Osteocyte (in vitro differentiated cells): ENCODE results near the gene CDCA4. TPM values are rescaled to one million over a fixed set of nuclear protein-coding genes. Genes with fewer than 3 reads are reported as not detected.

ENCODE experiments used
- DNase-seq: peaks from one replicate; pipeline ENCODE4 v3.0.0; 2021; ENCODE audit warnings: mixed read lengths; ENCODE audit not compliant: unreplicated experiment; ENCODE audit errors: extremely low spot score
- H3K27ac Mint-ChIP-seq: one replicate; pipeline ENCODE4 v1.8.0; 2021; ENCODE audit warnings: mild to moderate bottlenecking, mixed read lengths; ENCODE audit not compliant: unreplicated experiment
- H3K27me3 Mint-ChIP-seq: one replicate; pipeline ENCODE4 v1.8.0; 2021; ENCODE audit warnings: mixed read lengths; ENCODE audit not compliant: unreplicated experiment
- H3K36me3 Mint-ChIP-seq: one replicate; pipeline ENCODE4 v1.8.0; 2021; ENCODE audit warnings: mixed read lengths; ENCODE audit not compliant: unreplicated experiment
- H3K4me1 Mint-ChIP-seq: one replicate; pipeline ENCODE4 v1.8.0; 2021; ENCODE audit warnings: mixed read lengths; ENCODE audit not compliant: unreplicated experiment
- H3K4me3 Mint-ChIP-seq: one replicate; pipeline ENCODE4 v1.8.0; 2021; ENCODE audit warnings: mild to moderate bottlenecking, moderate library complexity, mixed read lengths; ENCODE audit not compliant: unreplicated experiment
- H3K9me3 Mint-ChIP-seq: one replicate; pipeline ENCODE4 v1.8.0; 2021; ENCODE audit warnings: mixed read lengths; ENCODE audit not compliant: unreplicated experiment
- CTCF ChIP-seq: fragments of 200-600 bp; sonication (generic); IDR thresholded peaks from 2 replicates; pipeline ENCODE4 v1.5.0; 2021; ENCODE audit warnings: antibody characterized with exemption, mild to moderate bottlenecking, moderate library complexity
- total RNA-seq: library from RNA; stranded (reverse); gene quantifications from 2 replicates; pipeline ENCODE4 v1.2.1, GENCODE V29; 2021

The CDCA4 gene
- total RNA-seq, 1 donor from 2014 or later, result 14.6 TPM

- Mint-ChIP-seq H3K4me1 (peaks cover 4% of the 10 kb centered on the region), H3K27ac (no peak overlapping the region), H3K4me3 (no peak overlapping the region), H3K9me3 (no peaks in the 10 kb centered on the region), H3K36me3 (no peaks in the 10 kb centered on the region), H3K27me3 (peaks cover 6% of the 10 kb centered on the region)
- TF ChIP-seq CTCF, result no peak
- DNase-seq, result no peak
These were observed 46.5 kb upstream of the CDCA4 start for GRCh38 chr14:105067140-105067968.

- Mint-ChIP-seq H3K4me1 (peaks cover 6% of the 10 kb centered on the region), H3K27me3 (peaks cover 2% of the 10 kb centered on the region), H3K9me3 (no peaks in the 10 kb centered on the region), H3K4me3 (no peak overlapping the region), H3K36me3 (no peaks in the 10 kb centered on the region), H3K27ac (no peak overlapping the region)
- DNase-seq, result no peak
- TF ChIP-seq CTCF, result no peak
These were observed 45.6 kb upstream of the CDCA4 start for GRCh38 chr14:105066240-105067071.

GRCh38 chr14:105065280-105066228 lies 44.7 kb upstream of the CDCA4 start, which contains the start of gene GPR132:
GPR132 (minus strand) TSS chr14:105065430; CDS start chr14:105055420, 10,010 bp downstream.
- DNase-seq, result no peak
- Mint-ChIP-seq H3K4me3 (no peak within 1 kb of the TSS), H3K9me3 (no peaks in the 10 kb centered on the region), H3K36me3 (no peaks in the 10 kb centered on the region), H3K27me3 (peaks cover 2% of the 10 kb centered on the region), H3K4me1 (peaks cover 6% of the 10 kb centered on the region), H3K27ac (no peak within 1 kb of the TSS)
- no peak for TF ChIP-seq CTCF

- no peak for TF ChIP-seq CTCF
- no peaks in the 10 kb centered on the region for H3K36me3 Mint-ChIP-seq
- H3K9me3 Mint-ChIP-seq, result no peaks in the 10 kb centered on the region
- DNase-seq, result no peak
- no peak overlapping the region for H3K27ac Mint-ChIP-seq
- H3K4me3 Mint-ChIP-seq, result no peak overlapping the region
- H3K4me1 Mint-ChIP-seq, result peaks cover 6% of the 10 kb centered on the region
- H3K27me3 Mint-ChIP-seq, result peaks cover 2% of the 10 kb centered on the region
These were observed 43.8 kb upstream of the CDCA4 start for GRCh38 chr14:105064721-105065143.
